NOMO-1 treated with dmso at 0.1 percent for 144 hours (cell line): ENCODE results near the gene ZBTB8B.
"Not testable (repeated sequence)": the region's sequence is repeated elsewhere in the genome, so short reads cannot be mapped to it uniquely, and the experiment has no call there.

Experiments used
- DNase-seq: peaks from one replicate; lab custom pipeline; 2025; ENCODE audit not compliant: unreplicated experiment; lab: John Stamatoyannopoulos, UW

The ZBTB8B gene

GRCh38 chr1:32464716-32465577, at the start of gene ZBTB8B:
Gene ZBTB8B (plus strand): TSS chr1:32465072. CDS start chr1:32470625, 5,553 bp downstream.
- DNase-seq = no peak

GRCh38 chr1:32421775-32422174, 43.1 kb upstream of the ZBTB8B start:
- no peak for DNase-seq

- DNase-seq = no peak
Measured at GRCh38 chr1:32426489-32427255, 38.2 kb upstream of the ZBTB8B start.

- DNase-seq = no peak
Measured at GRCh38 chr1:32427264-32427963, 37.5 kb upstream of the ZBTB8B start.

- no peak for DNase-seq
Measured at GRCh38 chr1:32431736-32432400, 33.0 kb upstream of the ZBTB8B start.

- no peak for DNase-seq
Measured at GRCh38 chr1:32438136-32438535, 26.7 kb upstream of the ZBTB8B start.

GRCh38 chr1:32438777-32439176, 26.1 kb upstream of the ZBTB8B start:
- not testable (repeated sequence) for DNase-seq

GRCh38 chr1:32441467-32441866, 23.4 kb upstream of the ZBTB8B start:
- not testable (repeated sequence) for DNase-seq

GRCh38 chr1:32447469-32448185, 17.2 kb upstream of the ZBTB8B start:
- no peak for DNase-seq

GRCh38 chr1:32448186-32448772, 16.6 kb upstream of the ZBTB8B start:
- not testable (repeated sequence) for DNase-seq

- no peak for DNase-seq
Measured at GRCh38 chr1:32448773-32449456, 16.0 kb upstream of the ZBTB8B start.

- not testable (repeated sequence) for DNase-seq
Measured at GRCh38 chr1:32449457-32449831, 15.4 kb upstream of the ZBTB8B start.

- DNase-seq = no peak
Measured at GRCh38 chr1:32454726-32455125, 10.1 kb upstream of the ZBTB8B start.

- DNase-seq = no peak
Measured at GRCh38 chr1:32455958-32456357, 8.9 kb upstream of the ZBTB8B start.

GRCh38 chr1:32458798-32459197, 6.1 kb upstream of the ZBTB8B start:
- DNase-seq = not testable (repeated sequence)

GRCh38 chr1:32462977-32463376, 1.9 kb upstream of the ZBTB8B start:
- DNase-seq = not testable (repeated sequence)

GRCh38 chr1:32464191-32464715, 619 bp upstream of the ZBTB8B start:
- DNase-seq = no peak

- DNase-seq = no peak
Measured at GRCh38 chr1:32465578-32465933, 684 bp downstream of the ZBTB8B start.

- no peak for DNase-seq
Measured at GRCh38 chr1:32466761-32467160, 1.9 kb downstream of the ZBTB8B start.
